GM23248 (cell line): Measurements from ENCODE around the gene CITED4.

Experiments used
- EZH2 ChIP-seq: fragments of 200-600 bp; sonication (generic); IDR thresholded peaks from 2 replicates; pipeline ENCODE4 v1.6.1; 2018; ENCODE audit warnings: antibody characterized with exemption, mild to moderate bottlenecking; ENCODE audit not compliant: insufficient read depth, poor library complexity, severe bottlenecking
- EZH2phosphoT487 ChIP-seq: fragments of 200-600 bp; sonication (generic); IDR thresholded peaks from 2 replicates; pipeline ENCODE4 v1.6.1; 2018; ENCODE audit warnings: antibody characterized with exemption, moderate library complexity, mild to moderate bottlenecking, low read depth; ENCODE audit not compliant: insufficient read depth

DNA sequence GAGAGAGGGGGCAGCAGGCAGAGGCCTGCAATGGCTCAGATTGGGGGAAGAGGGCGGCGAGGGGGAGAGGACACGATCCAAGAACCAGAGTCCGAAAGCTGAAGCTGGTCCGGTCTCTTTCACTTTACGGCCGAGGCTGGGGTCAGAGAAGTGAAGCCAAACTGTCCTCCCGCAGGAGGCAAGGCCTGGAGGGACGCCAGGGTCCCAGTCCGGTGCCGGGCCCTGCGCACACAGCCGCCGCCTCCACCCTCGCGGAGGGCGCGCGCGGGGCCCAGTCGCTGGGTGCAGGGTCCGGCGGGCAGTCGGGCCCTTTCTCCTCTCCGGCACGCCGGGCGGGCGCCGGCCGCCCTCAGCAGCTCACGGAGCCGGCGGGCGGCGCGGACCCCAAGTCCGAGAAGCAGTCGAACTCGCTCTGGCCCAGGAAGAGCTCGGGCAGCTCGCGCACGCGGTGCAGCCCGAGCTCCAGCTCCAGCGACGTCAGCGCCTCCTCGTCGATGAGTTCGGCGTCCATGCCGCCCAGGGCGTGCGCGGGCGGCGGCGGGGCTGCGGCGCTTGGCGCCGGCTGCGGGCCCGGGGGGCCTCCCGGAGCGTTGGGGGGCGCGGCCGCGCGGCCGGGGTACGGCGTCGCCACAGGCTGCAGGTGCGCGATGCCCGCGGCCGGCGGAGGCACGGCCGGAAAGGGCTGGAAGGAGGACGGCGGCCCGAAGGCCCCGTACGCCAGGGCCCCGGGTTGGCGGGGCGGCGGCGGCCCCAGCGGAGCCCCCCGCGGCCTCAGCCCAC lies 749 bp downstream of the CITED4 start:
- TF ChIP-seq EZH2phosphoT487 (no peak), EZH2 (no peak)
